ENCODE results near the gene LARGE1. TPM values are rescaled to one million over a fixed set of nuclear protein-coding genes. Genes with fewer than 3 reads are reported as not detected.

LARGE1 gene
- total and polyA plus RNA-seq, 2 of the 13 experiments (the other 11 are each of a cell fraction or from before 2014, with no cell fraction given) = 8.4 to 11.0 TPM

- no peak for TF ChIP-seq ZNF10 (CRISPR knock-in tag; IDR thresholded peaks at IDR 0.05; ENCODE audit: borderline replicate concordance, low read depth)
- TF ChIP-seq FOXJ3 (CRISPR knock-in tag; IDR thresholded peaks at IDR 0.05; ENCODE audit: borderline replicate concordance) = no peak
- no peak for TF ChIP-seq RBAK (CRISPR knock-in tag; IDR thresholded peaks at IDR 0.05)
Measured at GRCh38 chr22:33450756-33451155, 469.5 kb downstream of the LARGE1 start (continued).

- TF ChIP-seq ZBTB42 (CRISPR knock-in tag; IDR thresholded peaks at IDR 0.05) = no peak
- TF ChIP-seq ZNF577 (CRISPR knock-in tag; IDR thresholded peaks at IDR 0.05; ENCODE audit: borderline replicate concordance, low read depth) = no peak
- no peak for TF ChIP-seq TAF15 (IDR thresholded peaks at IDR 0.05; ENCODE audit: low read depth, low read length, poor library complexity, severe bottlenecking)
- TF ChIP-seq MYNN (CRISPR knock-in tag; IDR thresholded peaks at IDR 0.05; ENCODE audit: low read depth) = no peak
- no peak for TF ChIP-seq NFKBIZ (CRISPR knock-in tag; IDR thresholded peaks at IDR 0.05)
- no peak for TF ChIP-seq GATAD2A (CRISPR knock-in tag; IDR thresholded peaks at IDR 0.05)
- no peak for TF ChIP-seq KLF12 (CRISPR knock-in tag; IDR thresholded peaks at IDR 0.05; ENCODE audit: borderline replicate concordance)
- TF ChIP-seq MEIS1 (CRISPR knock-in tag; IDR thresholded peaks at IDR 0.05; ENCODE audit: borderline replicate concordance) = no peak
- TF ChIP-seq SP5 (CRISPR knock-in tag; IDR thresholded peaks at IDR 0.05; ENCODE audit: borderline replicate concordance, low read depth) = no peak
- TF ChIP-seq KMT2B (CRISPR knock-in tag; IDR thresholded peaks at IDR 0.05) = no peak
- no peak for TF ChIP-seq SOX5 (CRISPR knock-in tag; IDR thresholded peaks at IDR 0.05; ENCODE audit: borderline replicate concordance)
- TF ChIP-seq ZBTB10 (CRISPR knock-in tag; IDR thresholded peaks at IDR 0.05; ENCODE audit: borderline replicate concordance) = no peak
- TF ChIP-seq ZNF576 (CRISPR knock-in tag; IDR thresholded peaks at IDR 0.05) = no peak
- TF ChIP-seq ZMAT3 (CRISPR knock-in tag; conservative IDR thresholded peaks at IDR 0.05) = no peak
- no peak for TF ChIP-seq ZNF674 (CRISPR knock-in tag; IDR thresholded peaks at IDR 0.05; ENCODE audit: low read depth)
- no peak for TF ChIP-seq ZNF7 (CRISPR knock-in tag; IDR thresholded peaks at IDR 0.05)
- TF ChIP-seq DMAP1 (CRISPR knock-in tag; IDR thresholded peaks at IDR 0.05) = no peak
- TF ChIP-seq CHD2 (IDR thresholded peaks at IDR 0.05; ENCODE audit: low read depth, low read length) = no peak
- Histone ChIP-seq H4K20me1 (ENCODE audit: insufficient read depth, low read length) (no peaks in the 10 kb centered on the region), H3K36me3 (replicated peaks in 1 of 2; ENCODE audit: control insufficient read depth in 1 of 2, insufficient read depth in 2 of 2, low read length in 2 of 2) (no peaks in the 10 kb centered on the region), H3K9ac (ENCODE audit: insufficient read depth, low read depth, low read length) (no peak overlapping the region), H3K27me3 (ENCODE audit: control insufficient read depth in 1 of 2, insufficient read depth in 2 of 2, low read length in 2 of 2) (no peaks in the 10 kb centered on the region), H2AFZ (ENCODE audit: low read length) (no peak overlapping the region), H3K9me3 (ENCODE audit: low read length) (no peaks in the 10 kb centered on the region), H3K79me2 (ENCODE audit: insufficient read depth, low read length) (no peaks in the 10 kb centered on the region), H3K4me3 (replicated peaks in 1 of 3; ENCODE audit: insufficient read depth in 1 of 3, low read depth in 2 of 3, low read length in 3 of 3) (no peak overlapping the region), H3K4me2 (ENCODE audit: low read depth, low read length) (no peak overlapping the region), H3K27ac (ENCODE audit: extremely low read length, insufficient read depth, low read length) (no peak overlapping the region), H3K4me1 (ENCODE audit: insufficient read depth, low read length) (peaks cover 13% of the 10 kb centered on the region)
- in situ Hi-C loops (cut with HindIII; ENCODE audit: extremely low pct_ligation_motif_present, low pct_unique_long_range_greater_than_20kb) = no loop called here
- WGBS (ENCODE audit: low lambda C conversion rate) = 77% methylated on average over 5 of the region's 5 CpGs
- FAIRE-seq (no peak), DNase-seq (ENCODE audit: low spot score) (no peak), ATAC-seq (no peak)
- CTCF ChIA-PET (ENCODE audit: low intra/inter-chr PET ratio, low total read pairs) = no interaction called here
- intact Hi-C loops (cut with micrococcal nuclease; ENCODE audit: unreplicated experiment) = no loop called here
- no TSS peak for BruUV-seq (replicated peaks)
- POLR2A ChIA-PET = no interaction called here
Measured at GRCh38 chr22:33447733-33448132, 472.5 kb downstream of the LARGE1 start.
